Peyer's patch (tissue), 4 donors: ENCODE results near the gene IGF1.

Experiments
- CTCF ChIP-seq, 6 experiments: fragments of 450-650 bp in 4 of 6; fragments of 200-600 bp in 2 of 6; sonication (generic) in 1 of 6; IDR thresholded peaks; one replicate each; pipeline ENCODE4 v1.5.1; 2017 to 2019; ENCODE audit warnings: antibody characterized with exemption in 6 of 6, mild to moderate bottlenecking in 3 of 6, moderate library complexity in 1 of 6
- POLR2A ChIP-seq, 2 donors: fragments of 450-650 bp; IDR thresholded peaks; one replicate each; pipeline ENCODE4 v1.5.1; 2017; ENCODE audit warnings: antibody characterized with exemption in 2 of 2, mild to moderate bottlenecking in 2 of 2, moderate library complexity in 2 of 2

- TF ChIP-seq CTCF (IDR thresholded peaks at IDR 0.05) (no peak), POLR2A (IDR thresholded peaks at IDR 0.05) (no peak)
Measured at GRCh38 chr12:102462386-102462785, 18.0 kb downstream of the IGF1 start.
